GM12874 (cell line): Measurements from ENCODE around the gene PPP2R2C.

Experiments
- CTCF ChIP-seq: IDR thresholded peaks from 2 replicates; pipeline ENCODE4 v1.5.1; 2011; ENCODE audit warnings: low read depth, mild to moderate bottlenecking, control low read depth, low read length, moderate library complexity; ENCODE audit not compliant: insufficient read depth

The PPP2R2C gene

GRCh38 chr4:6465955-6466354 lies 6.5 kb downstream of the PPP2R2C start:
- TF ChIP-seq CTCF: no peak

- TF ChIP-seq CTCF: no peak
These were observed 7.4 kb downstream of the PPP2R2C start for GRCh38 chr4:6464842-6465588.

DNA sequence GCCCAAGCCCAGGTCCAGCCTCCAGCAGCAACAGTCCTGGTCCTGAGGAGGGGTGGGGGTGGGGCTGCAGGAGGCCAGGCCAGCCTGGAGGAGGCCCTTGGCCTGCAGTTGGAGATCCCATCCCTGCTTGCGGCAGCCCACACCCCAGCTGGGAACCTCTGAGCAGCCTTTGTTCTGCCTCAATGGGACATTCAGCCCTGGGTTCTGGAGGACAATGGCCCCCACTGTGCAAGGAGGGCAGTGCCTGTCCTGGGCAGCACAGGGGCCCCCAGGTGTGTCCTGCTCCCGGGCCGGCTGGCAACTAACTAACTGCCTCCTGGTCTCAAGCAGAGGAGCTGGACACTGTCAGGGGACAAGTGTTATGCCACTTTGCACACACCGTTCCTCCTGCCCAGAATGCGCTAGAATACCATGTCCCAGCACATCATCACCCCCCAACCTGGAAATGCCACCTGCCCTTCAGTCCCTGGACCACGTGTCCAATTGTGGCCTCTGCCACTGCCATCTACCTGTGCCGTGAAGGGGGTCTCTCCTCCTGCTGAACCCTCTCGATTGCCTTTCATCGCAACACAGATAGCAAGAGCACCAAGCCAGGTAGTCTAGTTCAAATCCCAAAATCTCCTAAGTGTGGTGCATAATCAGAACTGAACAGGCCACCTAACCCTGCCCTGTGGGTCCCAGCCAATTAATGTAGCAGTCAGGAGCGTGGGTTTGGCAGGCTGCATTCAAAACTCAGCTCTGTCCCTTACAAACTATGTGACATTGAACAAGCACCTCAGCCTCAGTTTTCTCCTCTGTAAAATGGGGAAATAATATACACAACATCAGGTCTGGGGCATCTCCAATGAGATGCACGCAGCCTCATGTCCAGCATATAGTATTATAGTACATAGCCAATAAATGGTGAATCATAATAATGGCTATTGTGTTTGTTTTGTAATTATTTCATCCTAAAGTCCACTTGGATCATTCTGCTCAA lies 8.8 kb downstream of the PPP2R2C start:
- no peak for TF ChIP-seq CTCF

GRCh38 chr4:6461301-6462165 lies 10.9 kb downstream of the PPP2R2C start:
- TF ChIP-seq CTCF: no peak

DNA sequence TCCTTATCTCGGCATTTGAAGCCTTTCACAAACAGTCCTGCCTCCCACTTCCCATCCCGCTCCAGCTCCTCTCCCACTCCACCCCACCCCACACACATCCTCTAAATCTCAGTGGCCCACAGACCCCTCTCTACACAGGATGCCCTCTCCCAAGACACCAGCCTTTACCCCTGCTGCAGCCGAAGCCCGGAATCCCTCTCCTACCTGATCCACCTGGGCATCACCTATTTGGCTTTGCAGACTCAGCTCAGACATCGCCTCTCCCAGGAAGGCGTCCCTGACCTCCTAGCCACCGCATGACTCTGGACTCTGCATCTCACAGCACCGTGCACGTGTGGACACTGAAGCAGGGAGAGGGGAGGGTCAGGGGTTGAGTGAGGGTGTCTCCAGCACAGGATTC lies 11.5 kb downstream of the PPP2R2C start:
- TF ChIP-seq CTCF: no peak

DNA sequence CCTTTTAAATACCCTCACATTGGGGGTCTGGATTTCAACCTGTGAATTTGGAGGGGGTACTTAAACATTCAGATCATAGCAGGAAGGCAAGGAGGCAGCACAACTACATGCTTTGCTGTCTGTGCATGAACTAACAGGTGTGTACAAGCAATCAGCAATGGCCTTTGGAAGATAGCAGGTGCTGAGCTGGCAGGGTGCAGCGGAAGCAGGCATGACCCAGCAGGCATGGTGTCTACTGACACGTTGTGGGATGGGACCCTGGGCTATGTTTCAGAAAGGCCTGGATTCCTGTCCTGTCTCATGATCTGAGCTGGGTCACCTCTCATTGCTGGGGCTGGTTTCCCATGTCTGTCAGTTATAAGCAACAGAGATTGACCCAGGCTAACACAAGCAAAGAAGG lies 13.9 kb downstream of the PPP2R2C start:
- TF ChIP-seq CTCF: no peak
